ENCODE results near the gene SCAMP2.
A peak's percentile ranks its signal among the peaks of the same experiment; 100 is the strongest.

The SCAMP2 gene

DNA sequence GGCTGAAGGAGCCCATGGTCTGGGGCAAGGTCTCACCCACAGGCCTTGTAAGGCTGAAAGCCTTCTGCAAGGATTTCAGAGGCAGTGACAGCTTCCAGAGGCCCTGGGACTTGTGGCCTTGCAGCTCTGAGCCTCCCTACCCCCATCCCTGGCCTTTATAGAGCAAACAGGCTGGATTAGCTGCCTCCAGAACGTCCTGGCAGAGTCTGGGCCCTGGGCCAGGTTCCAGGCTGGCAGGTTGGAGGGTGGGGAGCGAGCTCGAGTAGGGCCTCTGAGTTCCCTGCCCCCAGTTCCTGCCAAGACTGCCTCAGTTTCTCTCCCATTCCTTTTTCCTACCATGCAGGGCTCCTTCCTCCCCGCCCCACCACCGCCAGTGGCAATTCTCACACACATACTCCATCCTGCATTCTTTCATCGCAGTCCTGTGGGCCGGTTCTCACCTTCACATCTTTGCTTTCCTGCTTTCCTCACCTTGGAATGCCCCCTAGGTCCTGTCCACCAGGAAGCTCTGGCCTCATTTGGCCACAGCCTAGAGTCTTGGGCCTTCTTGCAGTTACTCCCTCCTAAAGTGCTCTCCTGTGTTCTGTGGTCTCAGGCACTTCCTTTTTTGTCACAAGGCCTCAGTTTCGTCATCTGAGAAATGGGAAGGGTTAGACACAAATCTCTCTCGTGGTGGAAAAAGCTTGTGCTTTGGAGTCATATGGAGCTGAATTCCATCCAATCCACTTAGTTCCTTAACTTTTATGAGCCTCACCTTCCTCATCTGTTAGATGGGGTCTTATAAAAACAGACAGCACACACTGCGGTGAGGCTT is 57.8 kb downstream of the SCAMP2 start:
- peak; percentile 43 to 44 for DNase-seq

DNA sequence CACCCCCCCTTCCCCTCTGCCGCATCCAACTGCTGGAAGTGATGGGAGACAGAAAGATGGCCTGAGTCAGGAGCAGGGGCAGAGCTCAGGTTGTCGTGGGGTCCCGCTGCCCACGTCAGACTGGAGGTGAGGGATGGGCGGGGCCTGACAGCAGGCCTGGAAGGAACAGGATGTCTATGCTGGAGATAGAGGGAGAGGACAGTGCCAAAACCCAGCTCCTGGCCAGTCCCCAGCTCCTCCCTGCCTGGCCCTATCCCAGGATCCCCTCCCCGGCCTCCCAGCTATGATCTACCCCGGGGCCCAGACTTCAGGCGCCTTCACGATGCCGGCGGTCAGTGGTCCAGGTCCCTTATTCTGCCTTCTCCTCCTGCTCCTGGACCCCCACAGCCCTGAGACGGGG is 60.6 kb downstream of the SCAMP2 start, which contains the start of gene LMAN1L:
Gene LMAN1L, plus strand, starts transcription at position 303 of the 400 bp plus-strand sequence. Its CDS starts 20 bp downstream, at position 323.
- no peak for DNase-seq

GRCh38 chr15:74809956-74810355 is 63.2 kb downstream of the SCAMP2 start:
- no peak for DNase-seq

DNA sequence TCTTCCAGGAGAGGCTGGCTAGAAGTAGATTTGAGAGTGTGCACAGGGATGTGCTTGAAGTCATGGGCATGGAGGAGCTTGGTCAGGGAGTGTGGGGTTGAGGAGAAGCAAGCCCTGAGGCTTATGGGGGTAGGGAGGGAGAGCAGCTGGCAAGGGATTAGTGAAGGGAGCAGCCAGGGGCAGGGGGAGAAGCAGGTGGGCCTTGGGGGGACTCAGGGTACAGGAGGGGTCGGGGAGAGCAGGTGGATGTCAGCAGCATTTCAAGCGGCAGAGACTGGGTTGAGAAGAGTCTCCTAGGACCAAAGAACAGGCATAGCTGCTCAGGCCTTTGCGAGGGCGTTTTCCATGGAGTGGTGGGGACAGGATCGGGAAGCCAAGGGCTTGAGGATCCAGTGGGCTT is 63.9 kb downstream of the SCAMP2 start:
- no peak for DNase-seq

- no peak for DNase-seq
These were observed 64.3 kb downstream of the SCAMP2 start for GRCh38 chr15:74808840-74809229.

- no peak for DNase-seq
These were observed 64.9 kb downstream of the SCAMP2 start for GRCh38 chr15:74808078-74808839.

DNA sequence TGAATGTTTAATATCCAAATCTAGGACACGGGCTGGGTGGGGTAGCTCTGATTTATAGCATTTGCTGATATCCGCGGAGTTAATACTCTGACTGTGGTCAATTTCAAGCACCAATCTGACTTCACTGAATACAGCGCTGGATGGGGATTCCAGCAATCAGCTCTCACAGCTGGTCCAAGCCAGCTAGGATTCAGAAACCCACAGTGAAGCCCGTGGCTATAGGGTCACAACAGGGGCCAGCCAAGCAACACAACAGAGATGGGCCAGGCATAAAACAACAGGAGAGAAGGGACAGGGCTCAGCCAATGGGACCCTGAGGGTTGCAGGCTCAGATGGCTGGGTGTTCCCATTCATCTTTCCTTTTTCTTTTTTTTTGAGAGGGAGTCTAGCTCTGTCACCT is 65.9 kb downstream of the SCAMP2 start:
- DNase-seq = no peak

GRCh38 chr15:74804935-74805334 is 68.2 kb downstream of the SCAMP2 start:
- DNase-seq = no peak

DNA sequence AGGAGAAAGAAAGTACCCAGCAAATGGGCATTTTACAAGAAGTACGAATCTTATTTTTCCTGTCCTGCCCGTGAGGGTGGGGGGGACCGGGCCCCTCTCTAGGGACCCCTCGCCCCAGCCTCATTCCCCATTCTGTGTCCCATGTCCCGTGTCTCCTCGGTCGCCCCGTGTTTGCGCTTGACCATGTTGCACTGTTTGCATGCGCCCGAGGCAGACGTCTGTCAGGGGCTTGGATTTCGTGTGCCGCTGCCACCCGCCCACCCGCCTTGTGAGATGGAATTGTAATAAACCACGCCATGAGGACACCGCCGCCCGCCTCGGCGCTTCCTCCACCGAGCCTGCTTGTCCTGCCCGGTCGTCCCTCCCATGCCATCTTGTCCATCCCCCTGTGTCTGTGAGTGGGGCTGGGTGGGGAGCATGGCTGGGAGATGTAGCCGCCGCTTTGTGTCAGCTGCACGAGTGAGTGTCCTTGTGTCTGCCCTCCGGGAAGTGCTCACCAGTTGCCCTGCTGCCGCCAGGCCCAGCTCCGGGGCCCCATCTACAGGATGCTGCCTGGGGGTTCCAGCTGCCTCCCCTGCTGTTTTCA is 70.2 kb downstream of the SCAMP2 start:
- DNase-seq = no peak

- DNase-seq = no peak
These were observed 70.9 kb downstream of the SCAMP2 start for GRCh38 chr15:74802290-74802689.

GRCh38 chr15:74801311-74801997 is 71.7 kb downstream of the SCAMP2 start:
- no peak for DNase-seq

DNA sequence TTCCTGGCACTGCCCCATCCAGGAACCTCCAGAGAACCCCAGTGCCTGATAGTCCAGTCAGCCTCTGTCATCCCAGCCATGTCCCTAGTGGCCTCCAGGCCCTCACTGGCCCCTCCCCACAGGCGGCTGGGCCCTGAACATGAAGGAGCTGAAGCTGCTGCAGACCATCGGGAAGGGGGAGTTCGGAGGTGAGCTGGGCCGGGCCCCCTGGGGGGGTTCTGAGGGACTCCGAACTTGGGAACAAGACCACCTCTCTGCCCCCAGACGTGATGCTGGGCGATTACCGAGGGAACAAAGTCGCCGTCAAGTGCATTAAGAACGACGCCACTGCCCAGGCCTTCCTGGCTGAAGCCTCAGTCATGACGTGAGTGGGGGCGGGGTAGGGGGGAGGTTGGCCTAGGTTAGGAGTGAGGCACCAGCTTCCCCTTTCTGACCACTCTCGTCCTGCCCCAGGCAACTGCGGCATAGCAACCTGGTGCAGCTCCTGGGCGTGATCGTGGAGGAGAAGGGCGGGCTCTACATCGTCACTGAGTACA is 72.5 kb downstream of the SCAMP2 start:
- DNase-seq = peak; percentile 25 to 39

DNA sequence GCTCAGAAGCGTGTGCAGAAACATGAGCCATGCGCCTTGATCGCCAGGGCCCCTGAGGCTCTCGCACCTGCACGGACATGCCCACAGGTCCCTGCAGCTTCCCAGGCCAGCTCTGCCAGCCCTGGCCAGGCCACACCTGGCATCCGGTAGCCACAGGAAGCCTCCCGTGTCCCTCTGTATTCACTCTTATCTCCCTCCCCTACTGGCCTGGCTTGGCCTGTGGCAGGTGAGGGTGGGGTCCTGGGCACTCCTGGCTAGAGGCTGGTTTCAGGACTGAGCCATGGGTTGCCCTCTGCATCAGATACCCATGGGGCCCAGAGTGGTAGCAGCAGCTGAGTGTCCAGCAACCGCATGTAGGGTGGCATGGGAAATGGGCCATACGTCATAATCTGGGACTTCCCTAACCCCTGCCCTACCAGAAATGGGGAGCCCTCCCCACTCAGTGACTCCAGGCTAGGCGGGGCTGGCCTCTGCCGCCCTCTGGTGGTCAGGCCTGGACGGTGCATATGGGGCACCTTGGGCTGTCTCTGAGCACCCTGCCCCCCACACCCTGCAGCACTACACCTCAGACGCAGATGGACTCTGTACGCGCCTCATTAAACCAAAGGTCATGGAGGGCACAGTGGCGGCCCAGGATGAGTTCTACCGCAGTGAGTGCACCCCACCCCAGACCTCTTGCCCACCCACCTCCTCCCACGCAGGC is 73.2 kb downstream of the SCAMP2 start:
- peak; percentile 94 to 98 for DNase-seq

DNA sequence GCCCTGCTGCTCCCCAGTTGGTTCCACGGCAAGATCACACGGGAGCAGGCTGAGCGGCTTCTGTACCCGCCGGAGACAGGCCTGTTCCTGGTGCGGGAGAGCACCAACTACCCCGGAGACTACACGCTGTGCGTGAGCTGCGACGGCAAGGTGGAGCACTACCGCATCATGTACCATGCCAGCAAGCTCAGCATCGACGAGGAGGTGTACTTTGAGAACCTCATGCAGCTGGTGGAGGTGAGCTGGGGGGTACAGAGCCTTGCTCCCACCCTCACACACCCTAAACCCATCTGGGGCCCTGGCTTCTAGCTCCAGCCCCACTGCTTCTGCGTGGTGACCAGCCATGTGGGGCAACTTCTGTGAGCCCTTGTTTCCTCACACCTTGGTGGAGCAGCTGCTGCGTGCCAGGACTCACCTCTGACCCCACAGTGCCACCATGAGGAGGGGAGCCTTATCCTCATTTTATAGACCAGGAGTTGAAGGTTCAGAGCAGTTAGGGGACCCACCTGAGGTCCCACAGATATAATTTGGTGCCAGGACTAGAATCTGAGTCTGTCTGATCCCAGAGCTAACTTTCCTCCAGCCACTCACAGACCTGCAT is 73.8 kb downstream of the SCAMP2 start:
- no peak for DNase-seq

- DNase-seq = no peak
These were observed 74.5 kb downstream of the SCAMP2 start for GRCh38 chr15:74798388-74799254.

DNA sequence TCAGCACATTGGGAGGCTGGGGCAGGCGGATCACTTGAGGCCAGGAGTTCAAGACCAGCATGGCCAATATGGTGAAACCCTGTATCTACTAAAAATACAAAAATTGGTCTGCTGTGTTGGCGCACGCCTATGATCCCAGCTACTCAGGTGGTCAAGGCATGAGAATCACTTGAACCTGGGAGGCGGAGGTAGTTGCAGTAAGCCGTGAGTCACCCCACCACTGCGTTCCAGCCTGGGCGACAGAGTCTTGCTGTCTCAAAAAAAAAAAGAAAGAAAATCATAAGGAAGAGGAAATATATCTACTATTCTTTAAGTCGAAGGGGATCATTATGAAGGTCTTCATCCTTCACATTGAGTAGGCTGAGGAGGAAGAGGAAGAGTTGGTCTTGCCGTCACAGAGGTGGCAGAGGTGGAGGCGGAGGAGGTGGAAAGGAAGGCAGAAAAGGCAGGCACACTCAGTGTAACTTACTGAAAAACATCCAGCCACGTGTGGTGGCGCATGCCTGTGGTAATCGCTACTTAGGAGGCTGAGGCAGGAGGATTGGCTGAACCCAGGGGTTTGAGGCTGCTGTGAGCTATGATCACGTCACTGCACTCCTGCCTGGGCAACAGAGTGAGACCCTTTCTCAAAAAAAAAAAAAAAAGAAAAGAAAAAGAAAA is 77.1 kb downstream of the SCAMP2 start:
- DNase-seq = no peak

DNA sequence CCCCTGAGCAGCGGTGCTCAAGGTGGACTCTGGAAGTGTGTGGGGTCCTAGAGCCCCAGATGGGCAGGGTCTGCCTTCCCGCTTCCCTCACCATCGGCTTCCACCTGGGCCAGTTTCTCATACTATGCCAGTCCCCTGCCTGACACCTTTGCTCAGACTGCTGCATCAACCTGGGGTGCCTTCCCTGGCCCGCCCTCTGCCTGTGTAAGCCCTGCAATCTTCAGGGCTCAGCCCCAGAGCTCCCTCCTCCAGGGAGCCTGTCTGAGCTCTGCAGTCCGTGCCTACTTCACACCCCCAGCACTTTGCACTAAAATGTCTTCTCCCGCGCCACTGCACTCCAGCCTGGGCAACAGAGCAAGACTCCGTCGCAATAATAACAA is 78.2 kb downstream of the SCAMP2 start:
- no peak for DNase-seq

- DNase-seq = no peak
These were observed 78.8 kb downstream of the SCAMP2 start for GRCh38 chr15:74794248-74794969.

All from inflammatory macrophage treated with lipopolysaccharide for 1 hour (primary cell).